HG03135 (cell line): ENCODE data around the gene FAF1.
"Not testable (repeated sequence)": the region's sequence is repeated elsewhere in the genome, so short reads cannot be mapped to it uniquely, and the experiment has no call there.

Source experiments
- ATAC-seq: cut with Tn5 transposase; IDR thresholded peaks from one replicate; pipeline ENCODE4 v1.9.1; 2021; ENCODE audit warnings: mild to moderate bottlenecking, moderate library complexity; ENCODE audit not compliant: unreplicated experiment

The FAF1 gene

DNA sequence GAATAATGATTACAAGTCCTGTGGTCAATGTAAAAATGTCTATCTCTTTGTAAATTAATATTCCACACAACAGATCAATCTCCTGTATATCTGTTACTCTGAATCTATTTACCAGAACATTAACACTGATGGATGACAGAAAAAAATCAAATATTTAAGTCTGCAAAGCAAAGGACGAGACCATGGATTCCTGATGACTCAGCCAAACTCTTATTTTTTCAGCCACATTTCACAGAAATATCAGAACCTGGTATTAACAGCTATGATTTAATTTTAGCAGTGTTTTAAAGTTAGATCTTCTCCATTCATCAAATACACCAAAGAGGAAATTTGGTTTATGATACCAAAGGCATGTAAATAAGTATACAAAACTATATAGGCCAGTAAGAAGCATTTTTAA, 46.1 kb downstream of the FAF1 start:
- no peak for ATAC-seq

DNA sequence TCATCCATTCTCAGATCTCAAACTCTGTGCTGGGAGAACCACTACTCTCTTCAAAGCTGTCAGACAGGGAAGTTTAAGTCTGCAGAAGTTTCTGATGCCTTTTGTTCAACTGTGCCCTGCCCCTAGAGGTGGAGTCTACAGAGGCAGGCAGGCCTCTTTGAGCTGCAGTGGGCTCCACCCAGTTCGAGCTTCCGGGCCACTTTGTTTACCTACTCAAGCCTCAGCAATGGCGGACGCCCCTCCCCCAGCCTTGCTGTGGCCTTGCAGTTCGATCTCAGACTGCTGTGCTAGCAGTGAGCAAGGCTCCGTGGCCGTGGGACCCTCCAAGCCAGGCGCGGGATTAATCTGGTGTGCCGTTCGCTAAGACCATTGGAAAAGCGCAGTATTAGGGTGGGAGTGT, 49.7 kb downstream of the FAF1 start:
- ATAC-seq, result not testable (repeated sequence)

DNA sequence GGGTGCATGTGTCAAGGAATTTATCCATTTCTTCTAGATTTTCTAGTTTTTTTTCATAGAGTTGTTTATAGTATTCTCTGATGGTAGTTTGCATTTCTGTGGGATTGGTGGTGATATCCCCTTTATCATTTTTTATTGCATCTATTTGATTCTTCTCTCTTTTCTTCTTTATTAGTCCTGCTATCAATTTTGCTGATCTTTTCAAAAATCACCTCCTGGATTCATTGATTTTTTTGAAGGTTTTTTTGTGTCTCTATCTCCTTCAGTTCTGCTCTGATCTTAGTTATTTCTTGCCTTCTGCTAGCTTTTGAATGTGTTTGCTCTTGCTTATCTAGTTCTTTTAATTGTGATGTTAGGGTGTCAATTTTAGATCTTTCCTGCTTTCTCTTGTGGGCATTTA, 52.5 kb downstream of the FAF1 start:
- not testable (repeated sequence) for ATAC-seq

DNA sequence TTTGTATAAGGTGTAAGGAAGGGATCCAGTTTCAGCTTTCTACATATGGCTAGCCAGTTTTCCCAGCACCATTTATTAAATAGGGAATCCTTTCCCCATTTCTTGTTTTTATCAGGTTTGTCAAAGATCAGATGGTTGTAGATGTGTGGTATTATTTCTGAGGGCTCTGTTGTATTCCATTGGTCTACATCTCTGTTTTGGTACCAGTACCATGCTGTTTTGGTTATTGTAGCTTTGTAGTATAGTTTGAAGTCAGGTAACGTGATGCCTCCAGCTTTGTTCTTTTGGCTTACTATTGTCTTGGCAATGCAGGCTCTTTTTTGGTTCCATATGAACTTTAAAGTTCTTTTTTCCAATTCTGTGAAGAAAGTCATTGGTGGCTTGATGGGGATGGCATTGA, 54.0 kb downstream of the FAF1 start:
- not testable (repeated sequence) for ATAC-seq

DNA sequence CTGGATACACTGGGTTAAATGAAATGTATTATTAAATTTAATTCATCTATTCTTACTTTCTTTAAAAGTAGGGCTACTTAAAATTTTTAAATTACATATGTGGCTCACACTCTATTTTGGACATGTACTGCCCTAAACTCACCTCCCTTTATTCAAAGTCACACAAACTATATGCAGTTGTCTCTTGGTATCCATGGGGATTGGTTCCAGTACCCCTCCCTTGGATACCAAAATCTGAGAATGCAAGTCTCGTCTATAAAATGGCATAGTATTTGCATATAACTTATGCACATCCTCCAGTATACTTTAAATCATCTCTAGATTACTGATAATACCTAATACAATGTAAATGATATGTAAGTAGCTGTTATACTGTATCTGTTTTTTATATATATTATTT, 57.6 kb downstream of the FAF1 start:
- no peak for ATAC-seq

DNA sequence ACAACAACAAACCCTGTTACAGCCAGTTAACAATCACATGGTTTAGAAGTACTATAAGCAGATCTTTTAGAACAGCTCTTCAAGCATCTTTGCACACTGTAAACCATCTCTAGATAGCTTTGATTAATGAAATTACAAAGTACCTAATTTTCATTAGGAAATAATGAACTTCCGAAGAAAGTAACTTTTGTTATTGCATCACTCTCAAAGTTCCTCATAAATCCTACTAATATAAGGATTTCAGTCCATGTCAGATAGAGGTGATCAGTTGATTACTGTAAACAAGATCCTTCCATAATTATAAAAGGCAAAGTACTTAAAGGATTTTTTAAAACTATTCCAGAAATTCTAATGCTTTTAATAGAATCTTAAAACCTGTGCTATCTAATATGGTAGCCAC, 58.2 kb downstream of the FAF1 start:
- no peak for ATAC-seq

DNA sequence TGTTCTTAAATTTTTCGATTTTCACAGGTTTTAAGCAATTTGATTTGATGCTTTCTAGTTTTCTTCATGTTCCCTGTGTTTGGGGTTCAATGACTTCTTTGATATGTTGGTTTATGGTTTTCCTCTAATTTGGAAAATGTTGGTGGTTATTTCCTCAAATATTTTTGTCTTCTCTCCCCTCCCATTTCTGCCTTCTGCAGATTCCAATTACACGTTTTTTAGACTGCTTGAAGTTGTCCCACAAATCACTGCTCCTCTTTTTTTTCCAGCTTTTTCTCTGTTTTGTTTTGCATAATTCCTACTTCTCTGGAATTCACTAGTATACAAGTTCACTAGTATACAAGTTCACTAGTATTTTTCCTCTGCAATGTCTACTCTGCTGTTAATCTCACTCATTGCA, 61.3 kb downstream of the FAF1 start:
- no peak for ATAC-seq

DNA sequence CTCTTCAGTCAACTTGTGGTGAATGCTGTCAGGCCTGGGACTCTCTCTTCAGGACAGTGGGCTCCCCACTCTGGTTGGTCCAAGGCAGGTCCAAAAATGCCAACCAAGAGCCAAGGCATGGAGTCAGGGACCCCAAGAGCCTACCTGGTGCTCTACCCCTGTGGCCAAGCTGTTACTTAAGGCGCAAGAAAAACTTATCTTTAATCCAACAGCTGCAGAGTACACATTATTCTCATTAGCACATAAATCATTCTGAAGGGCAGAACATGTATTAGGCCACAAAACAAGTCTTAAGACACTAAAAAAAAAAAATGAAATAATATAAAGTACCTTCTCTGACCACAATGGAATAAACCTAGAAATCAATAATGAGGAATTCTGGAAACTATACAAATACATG, 65.7 kb downstream of the FAF1 start:
- ATAC-seq, result no peak

DNA sequence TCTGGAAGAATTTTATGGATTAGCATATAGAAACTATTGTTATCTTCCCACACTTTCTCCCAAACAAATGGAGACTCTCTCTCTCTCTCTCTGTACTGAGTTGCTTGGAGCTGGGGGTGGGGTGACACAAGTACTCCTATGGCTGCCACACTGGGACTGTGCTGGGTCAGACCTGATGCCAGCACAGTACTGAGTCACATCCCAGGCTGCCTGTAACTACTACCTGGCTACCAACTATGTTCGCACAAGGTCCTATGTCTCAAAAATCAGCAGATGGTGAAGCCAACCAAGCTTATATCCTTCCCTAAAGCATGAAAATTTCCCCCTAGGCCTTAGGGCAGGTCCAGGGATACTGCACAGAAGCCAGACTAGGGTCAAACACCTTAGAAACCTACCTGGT, 66.6 kb downstream of the FAF1 start:
- ATAC-seq, result no peak

DNA sequence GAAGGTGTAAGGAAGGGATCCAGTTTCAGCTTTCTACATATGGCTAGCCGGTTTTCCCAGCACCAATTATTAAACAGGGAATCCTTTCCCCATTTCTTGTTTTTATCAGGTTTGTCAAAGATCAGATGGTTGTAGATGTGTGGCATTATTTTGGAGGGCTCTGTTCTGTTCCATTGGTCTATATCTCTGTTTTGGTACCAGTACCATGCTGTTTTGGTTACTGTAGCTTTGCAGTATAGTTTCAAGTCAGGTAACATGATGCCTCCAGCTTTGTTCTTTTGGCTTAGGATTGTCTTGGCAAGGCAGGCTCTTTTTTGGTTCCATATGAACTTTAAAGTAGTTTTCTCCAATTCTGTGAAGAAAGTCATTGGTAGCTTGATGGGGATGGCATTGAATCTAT, 72.5 kb downstream of the FAF1 start:
- not testable (repeated sequence) for ATAC-seq

DNA sequence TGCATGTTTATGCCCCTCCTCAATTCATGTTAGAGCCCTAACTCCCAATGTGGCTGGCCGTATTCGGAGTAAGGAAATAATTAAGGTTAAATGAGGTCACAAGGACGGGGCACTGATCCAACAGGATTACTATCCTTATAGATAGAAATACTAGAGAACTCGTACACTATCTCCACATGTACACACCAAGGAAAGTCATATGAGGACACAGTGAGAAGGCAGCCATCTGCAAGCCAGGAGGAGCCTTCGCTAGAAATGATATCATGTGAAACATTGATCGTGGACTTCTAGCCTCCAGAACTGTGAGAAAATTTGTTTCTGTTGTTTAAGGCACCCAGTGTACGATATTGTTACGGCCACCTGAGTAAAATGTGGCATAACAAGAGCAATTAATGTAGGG, 79.7 kb downstream of the FAF1 start:
- ATAC-seq, result no peak

DNA sequence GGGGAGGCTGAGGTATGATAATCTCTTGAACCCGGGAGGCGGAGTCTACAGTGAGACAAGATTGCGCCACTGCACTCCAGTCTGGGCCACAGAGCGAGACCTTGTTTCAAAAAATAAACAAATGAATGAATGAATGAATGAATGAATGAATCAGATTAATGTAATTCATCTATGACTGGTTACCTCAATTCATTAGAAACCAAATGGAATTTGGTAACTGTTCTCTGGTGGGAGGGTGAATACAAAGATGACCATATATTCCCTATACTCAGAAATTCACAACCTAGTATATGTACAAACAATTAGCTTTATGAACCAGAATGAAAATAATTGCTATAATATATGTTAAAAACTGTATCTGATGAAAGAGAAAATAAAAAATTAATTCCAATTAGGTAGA, 80.9 kb downstream of the FAF1 start:
- ATAC-seq, result no peak

DNA sequence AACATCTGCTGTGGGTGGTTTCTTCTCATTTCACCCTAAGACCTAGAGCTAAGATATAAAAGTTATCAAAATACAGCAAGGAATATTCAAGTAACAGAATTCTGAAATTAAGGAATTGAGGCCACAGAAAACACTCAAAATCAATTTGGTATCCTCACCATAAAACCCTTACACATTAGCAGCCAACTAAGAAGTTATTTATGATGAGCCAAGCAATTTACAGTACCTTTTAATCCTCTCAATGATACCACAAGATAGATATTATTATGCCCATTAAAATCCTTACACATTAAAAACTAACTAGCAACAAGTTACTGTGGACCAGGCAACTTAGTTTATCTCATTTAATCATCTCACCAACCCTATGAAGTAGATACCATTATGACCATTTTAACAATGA, 81.6 kb downstream of the FAF1 start:
- no peak for ATAC-seq

DNA sequence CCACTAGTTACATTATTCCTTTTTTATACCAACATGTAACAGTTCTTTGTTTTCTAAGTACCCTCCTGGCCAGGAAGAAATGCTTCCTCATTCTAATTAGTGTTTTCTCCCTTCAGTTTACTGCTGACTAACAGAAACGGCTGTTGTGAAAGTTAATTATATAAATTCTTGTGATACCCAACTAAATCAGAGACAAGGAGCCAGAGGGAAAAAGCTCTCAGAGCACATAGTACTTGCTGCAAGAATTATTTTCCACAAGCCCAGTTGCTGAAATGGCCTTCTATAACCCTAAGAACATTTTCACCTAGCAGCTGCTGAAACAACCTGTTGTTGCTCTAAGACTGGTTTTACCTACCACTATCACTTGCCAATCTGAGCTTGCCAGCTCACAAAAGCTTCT, 82.4 kb downstream of the FAF1 start:
- no peak for ATAC-seq

DNA sequence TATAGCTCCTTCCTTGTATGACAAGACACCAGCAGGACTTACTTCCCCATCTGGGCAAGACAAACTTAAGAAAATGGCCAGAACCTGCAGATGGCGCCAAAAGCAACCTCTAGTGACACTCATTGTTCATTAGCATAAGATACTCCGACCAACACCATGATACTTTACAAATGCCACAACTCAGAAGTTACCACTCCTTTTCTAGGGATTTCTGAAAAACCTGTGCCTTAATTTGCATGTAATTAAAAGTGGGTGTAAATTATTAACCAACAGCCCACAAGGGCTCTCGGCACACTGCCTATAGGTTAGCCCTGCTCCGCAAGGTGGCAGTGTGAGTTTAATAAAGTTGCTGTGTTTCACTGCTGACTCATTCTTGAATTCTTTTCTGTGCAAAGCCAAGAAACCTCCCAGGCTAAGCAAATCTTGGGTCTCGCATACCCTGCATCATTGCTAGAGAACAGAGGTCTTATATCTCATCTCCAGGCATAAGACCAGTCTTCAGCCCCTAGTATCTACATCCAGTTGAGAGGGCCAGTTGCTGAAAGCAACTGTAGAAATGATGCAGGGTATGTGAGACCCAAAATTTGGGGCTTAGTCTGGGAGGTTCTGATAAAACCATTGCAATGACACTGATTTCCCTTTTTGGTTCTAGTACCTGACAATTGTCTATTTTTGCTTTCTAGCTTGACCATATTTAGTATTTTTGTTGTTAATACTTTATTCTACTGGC, 86.4 kb downstream of the FAF1 start:
- ATAC-seq, result peak; percentile 96

DNA sequence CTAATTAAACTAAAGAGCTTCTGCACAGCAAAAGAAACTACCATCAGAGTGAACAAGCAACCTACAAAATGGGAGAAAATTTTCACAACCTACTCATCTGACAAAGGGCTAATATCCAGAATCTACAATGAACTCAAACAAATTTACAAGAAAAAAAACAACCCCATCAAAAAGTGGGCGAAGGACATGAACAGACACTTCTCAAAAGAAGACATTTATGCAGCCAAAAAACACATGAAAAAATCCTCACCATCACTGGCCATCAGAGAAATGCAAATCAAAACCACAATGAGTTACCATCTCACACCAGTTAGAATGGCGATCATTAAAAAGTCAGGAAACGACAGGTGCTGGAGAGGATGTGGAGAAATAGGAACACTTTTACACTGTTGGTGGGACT, 95.2 kb downstream of the FAF1 start:
- not testable (repeated sequence) for ATAC-seq

DNA sequence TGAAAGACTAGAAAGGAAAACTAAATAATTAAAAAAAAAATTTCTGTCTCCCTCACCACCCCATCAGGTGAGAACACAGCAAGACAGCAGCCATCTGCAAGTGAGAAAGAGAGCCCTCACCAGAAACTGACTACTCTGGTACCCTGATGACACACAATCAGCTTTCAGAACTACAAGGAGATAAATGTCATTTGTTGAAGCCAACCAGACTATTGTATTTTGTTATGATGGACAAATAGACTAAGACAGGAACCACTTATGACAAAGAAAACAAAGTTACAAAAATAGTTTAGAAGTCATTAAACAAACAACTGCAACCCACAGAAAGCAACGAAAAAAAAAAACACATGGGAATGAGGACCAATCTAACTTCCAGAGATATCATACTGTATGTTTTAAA, 98.3 kb downstream of the FAF1 start:
- no peak for ATAC-seq

DNA sequence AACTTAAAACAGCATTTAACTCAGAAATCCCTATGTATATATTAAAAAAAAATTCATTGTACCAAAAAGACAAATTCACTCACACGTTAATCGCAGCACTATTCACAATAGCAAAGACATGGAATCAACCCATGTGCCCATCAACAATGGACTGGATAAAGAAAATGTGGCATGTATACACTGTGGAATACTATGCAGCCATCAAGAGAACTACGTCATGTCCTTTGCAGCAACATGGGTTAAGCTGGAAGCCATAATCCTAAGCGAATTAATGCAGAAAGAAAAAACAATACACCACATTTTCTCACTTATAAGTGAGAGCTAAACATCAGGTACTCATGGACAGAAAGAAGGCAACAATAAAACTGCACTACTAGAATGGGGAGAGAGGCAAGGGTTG, 99.4 kb downstream of the FAF1 start:
- no peak for ATAC-seq

DNA sequence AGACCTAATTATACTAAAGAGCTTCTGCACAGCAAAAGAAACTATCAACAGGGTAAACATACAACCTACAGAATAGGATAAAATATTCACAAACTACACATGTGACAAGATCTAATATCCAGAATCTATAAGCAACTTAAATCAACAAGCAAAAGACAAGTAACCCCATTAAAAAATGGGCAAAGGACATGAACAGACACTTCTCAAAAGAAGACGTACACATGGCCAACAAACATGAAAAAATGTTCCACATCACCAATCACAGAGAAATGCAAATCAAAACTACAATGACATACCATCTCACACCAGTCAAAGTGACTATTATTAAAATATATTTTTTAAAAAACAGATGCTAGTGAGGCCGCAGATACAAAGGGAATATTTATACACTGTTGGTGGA, 99.8 kb downstream of the FAF1 start:
- ATAC-seq, result no peak

DNA sequence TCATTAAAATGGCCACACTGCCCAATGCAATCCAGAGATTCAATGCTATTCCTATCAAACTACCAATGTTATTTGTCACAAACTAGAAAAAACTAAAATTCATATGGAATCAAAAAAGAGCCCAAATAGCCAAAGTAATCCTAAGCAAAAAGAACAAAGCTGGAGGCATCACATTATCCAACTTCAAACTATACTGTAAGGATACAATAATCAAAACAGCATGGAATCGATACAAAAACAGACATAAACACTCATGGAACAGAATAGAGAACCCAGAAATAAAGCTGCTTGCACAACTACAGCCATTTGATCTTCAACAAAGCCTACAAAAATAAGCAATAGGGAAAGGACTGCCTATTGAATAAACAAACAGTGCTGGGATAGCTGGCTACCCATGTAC, 100.4 kb downstream of the FAF1 start:
- no peak for ATAC-seq

DNA sequence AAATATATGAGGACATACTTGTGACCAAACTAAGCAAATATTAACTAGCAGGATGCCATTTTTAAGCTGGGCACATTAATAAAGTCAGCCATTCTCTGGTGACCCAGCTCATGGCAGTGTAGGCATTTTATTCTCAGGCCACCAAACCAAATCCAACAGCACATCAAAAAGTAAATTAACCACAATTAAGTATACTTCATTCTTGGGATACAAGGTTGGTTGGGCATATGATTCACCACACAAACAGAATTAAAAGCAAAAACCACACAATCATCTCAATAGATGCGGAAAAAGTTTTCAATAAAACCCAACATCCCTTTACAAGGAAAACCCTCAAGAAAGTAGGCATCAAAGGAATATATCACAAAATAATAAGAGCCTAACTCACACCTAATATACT, 101.3 kb downstream of the FAF1 start:
- no peak for ATAC-seq

DNA sequence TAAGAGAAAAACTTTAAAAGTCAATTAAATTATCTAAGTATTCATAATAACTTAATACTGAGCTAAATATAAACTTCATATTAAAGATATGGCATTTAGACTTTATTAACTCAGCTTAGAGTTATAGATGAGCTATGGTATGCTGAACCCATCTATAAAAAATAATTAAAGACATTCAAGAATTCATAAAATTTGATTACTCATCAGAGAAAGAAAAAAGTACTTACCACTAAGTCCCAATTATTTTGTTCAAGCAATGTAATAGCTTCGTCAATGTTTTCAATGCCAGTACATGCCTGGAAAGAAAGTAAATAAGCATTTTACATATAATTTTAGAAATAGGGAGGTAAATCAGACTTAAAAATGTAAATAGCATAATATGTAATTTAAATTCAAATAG, 102.4 kb downstream of the FAF1 start:
- ATAC-seq, result no peak

DNA sequence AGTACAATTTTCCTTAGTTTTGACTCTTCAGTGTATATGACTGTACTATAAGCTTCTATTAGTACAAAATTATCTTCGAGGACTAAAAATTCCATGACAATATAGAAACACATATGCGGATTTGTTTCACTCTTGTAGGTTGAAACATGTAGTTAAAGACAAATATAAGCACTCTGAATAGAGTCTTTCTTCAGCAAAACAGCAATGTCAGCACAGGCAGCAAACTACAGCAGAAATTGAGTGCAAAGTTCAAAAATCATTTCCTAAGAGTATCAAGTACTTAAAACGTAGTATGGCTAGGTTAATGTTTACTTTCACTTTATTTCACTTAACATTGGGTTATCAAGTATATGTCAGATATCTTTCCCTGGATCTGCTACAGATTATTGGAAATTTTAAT, 106.7 kb downstream of the FAF1 start:
- no peak for ATAC-seq
